HepG2 (cell line): ENCODE data around the gene ABHD2. TPM values are rescaled to one million over a fixed set of nuclear protein-coding genes. Genes with fewer than 3 reads are reported as not detected.

Source experiments
- CBX2 ChIP-seq, 2 experiments: fragments of 200-600 bp in 1 of 2; sonication (generic); formaldehyde crosslinking in 1 of 2; IDR thresholded peaks; 2 replicates each; pipeline versions ENCODE4 v1.7.0 to v1.8.1; 2018 to 2022; ENCODE audit warnings: low read depth in 2 of 2, low read length in 1 of 2, mild to moderate bottlenecking in 1 of 2, missing genetic modification reagents in 1 of 2
- EHMT2 ChIP-seq: fragments of 200-600 bp; sonication (generic); IDR thresholded peaks from 2 replicates; pipeline ENCODE4 v1.7.0; 2017; ENCODE audit warnings: antibody characterized with exemption, low read depth, low read length, borderline replicate concordance
- ETV6 ChIP-seq: sonication (generic); formaldehyde crosslinking; conservative IDR thresholded peaks from 2 replicates; pipeline ENCODE4 v1.4.0; 2020; ENCODE audit warnings: missing genetic modification reagents
- FOXP4 ChIP-seq: sonication (generic); formaldehyde crosslinking; IDR thresholded peaks from 2 replicates; pipeline ENCODE4 v1.4.0; 2020; ENCODE audit warnings: missing genetic modification reagents
- HNF1B ChIP-seq: sonication (generic); formaldehyde crosslinking; IDR thresholded peaks from 2 replicates; pipeline ENCODE4 v1.5.1; 2020; ENCODE audit warnings: mild to moderate bottlenecking, moderate library complexity, missing genetic modification reagents
- NFE2L2 ChIP-seq: fragments of 150-350 bp; IDR thresholded peaks from 2 replicates; pipeline ENCODE4 v1.6.1; 2014; ENCODE audit warnings: low read length
- POLR2G ChIP-seq: fragments of 200-400 bp; formaldehyde crosslinking; IDR thresholded peaks from 2 replicates; pipeline ENCODE4 v1.6.1; 2018; ENCODE audit warnings: mild to moderate bottlenecking, low read depth, low read length, moderate library complexity
- RFX3 ChIP-seq: IDR thresholded peaks from 2 replicates; pipeline ENCODE4 v1.6.1; 2016; ENCODE audit warnings: missing biosample characterization, missing genetic modification reagents
- ZBTB38 ChIP-seq: sonication (generic); formaldehyde crosslinking; IDR thresholded peaks from 2 replicates; pipeline ENCODE4 v1.5.1; 2020; ENCODE audit warnings: mild to moderate bottlenecking, missing genetic modification reagents
- ZFP41 ChIP-seq: sonication (generic); formaldehyde crosslinking; IDR thresholded peaks from 2 replicates; pipeline ENCODE4 v1.4.0; 2020; ENCODE audit warnings: mild to moderate bottlenecking, missing genetic modification reagents, borderline replicate concordance
- ZFYVE20 ChIP-seq: sonication (generic); formaldehyde crosslinking; IDR thresholded peaks from 2 replicates; pipeline ENCODE4 v1.8.0; 2023; ENCODE audit warnings: low read depth, mild to moderate bottlenecking, moderate library complexity, missing genetic modification reagents, borderline replicate concordance
- ZGPAT ChIP-seq: IDR thresholded peaks from 2 replicates; pipeline ENCODE4 v1.6.1; 2016; ENCODE audit warnings: mild to moderate bottlenecking
- ZNF292 ChIP-seq: sonication (generic); formaldehyde crosslinking; IDR thresholded peaks from 2 replicates; pipeline ENCODE4 v1.8.1; 2022; ENCODE audit warnings: mild to moderate bottlenecking, low read depth, missing genetic modification reagents, borderline replicate concordance
- ZNF484 ChIP-seq: sonication (generic); formaldehyde crosslinking; IDR thresholded peaks from 2 replicates; pipeline ENCODE4 v1.5.1; 2020; ENCODE audit warnings: mild to moderate bottlenecking, low read depth, missing genetic modification reagents, borderline replicate concordance
- ZNF503 ChIP-seq: sonication (generic); formaldehyde crosslinking; IDR thresholded peaks from 2 replicates; pipeline ENCODE4 v1.4.0; 2020; ENCODE audit warnings: missing genetic modification reagents
- ZNF512 ChIP-seq: sonication (generic); formaldehyde crosslinking; IDR thresholded peaks from 2 replicates; pipeline ENCODE4 v1.4.0; 2020; ENCODE audit warnings: mild to moderate bottlenecking, missing genetic modification reagents
- ZNF589 ChIP-seq: sonication (generic); formaldehyde crosslinking; conservative IDR thresholded peaks from 2 replicates; pipeline ENCODE4 v1.8.0; 2022; ENCODE audit warnings: mild to moderate bottlenecking, moderate library complexity, missing genetic modification reagents
- ZNF652 ChIP-seq: IDR thresholded peaks from 2 replicates; pipeline ENCODE4 v1.6.1; 2016; ENCODE audit warnings: low read depth, borderline replicate concordance
- ZNF839 ChIP-seq: sonication (generic); formaldehyde crosslinking; IDR thresholded peaks from 2 replicates; pipeline ENCODE4 v1.4.0; 2020; ENCODE audit warnings: missing genetic modification reagents, mild to moderate bottlenecking, borderline replicate concordance
- polyA plus RNA-seq, 8 experiments: library from polyadenylated mRNA; depleted of rRNA in 3 of 8; stranded (reverse) in 7 of 8; unstranded in 1 of 8; fragments of >200 nt; fragmentation: Illumina TruSeq in 4 of 8; extraction: Trizol in 4 of 8; gene quantifications; 2 replicates each; pipeline versions ENCODE4 v1.2.1 to v1.2.3, GENCODE V29; 2011 to 2016; ENCODE audit warnings: low read depth in 4 of 8, missing spikeins in 1 of 8, mixed read lengths in 1 of 8; ENCODE audit not compliant: insufficient read depth in 1 of 8
- total RNA-seq, 5 experiments: library from RNA; depleted of rRNA; stranded (reverse); fragments of >200 nt; fragmentation: Illumina TruSeq; extraction: Trizol; gene quantifications; 2 replicates each; pipeline ENCODE4 v1.2.3, GENCODE V29; 2016; ENCODE audit warnings: low read depth in 1 of 5

ABHD2 gene
- total and polyA plus RNA-seq, 2 of the 13 experiments (the other 11 are each of a cell fraction or from before 2014, with no cell fraction given): 14.8 to 22.4 TPM

GRCh38 chr15:89128320-89129122 is 40.3 kb downstream of the ABHD2 start (continued):
- TF ChIP-seq ZNF484 (CRISPR knock-in tag): no peak
- TF ChIP-seq ZNF652 (CRISPR knock-in tag): no peak
- TF ChIP-seq ZGPAT (CRISPR knock-in tag): peak; percentile 27; the same call in 1 of the 2 replicates
- TF ChIP-seq ZNF839 (CRISPR knock-in tag): no peak
- no peak for TF ChIP-seq NFE2L2
- TF ChIP-seq ZNF589 (CRISPR knock-in tag): no peak
- TF ChIP-seq ZFYVE20 (CRISPR knock-in tag): no peak
- TF ChIP-seq ZBTB38 (CRISPR knock-in tag): no peak
- TF ChIP-seq RFX3 (CRISPR knock-in tag): no peak
- TF ChIP-seq CBX2 (IDR thresholded peaks at IDR 0.05; ENCODE audit: low read depth, low read length): no peak
- TF ChIP-seq CBX2 (CRISPR knock-in tag; IDR thresholded peaks at IDR 0.05; ENCODE audit: low read depth): no peak
- TF ChIP-seq EHMT2: 0 out of 2 replicates have a peak, but pooled peaks have one; percentile 48
- peak; percentile 63; the same call in 1 of the 2 replicates for TF ChIP-seq HNF1B
- no peak for TF ChIP-seq ETV6 (CRISPR knock-in tag)
- TF ChIP-seq ZFP41 (CRISPR knock-in tag): no peak
- TF ChIP-seq ZNF292 (CRISPR knock-in tag): peak; percentile 55; the same call in 1 of the 2 replicates
- peak; percentile 63; the same call in 1 of the 2 replicates for TF ChIP-seq FOXP4
- no peak for TF ChIP-seq ZNF503 (CRISPR knock-in tag)
- TF ChIP-seq ZNF512 (CRISPR knock-in tag): no peak
- TF ChIP-seq POLR2G: peak; percentile 35; the same call in 1 of the 2 replicates
